GM12874 (cell line): ENCODE measurements around the gene CSTB.
A peak's percentile ranks its signal among the peaks of the same experiment; 100 is the strongest.

ENCODE experiments used
- CTCF ChIP-seq: IDR thresholded peaks from 2 replicates; pipeline ENCODE4 v1.5.1; 2011; ENCODE audit warnings: low read depth, mild to moderate bottlenecking, control low read depth, low read length, moderate library complexity; ENCODE audit not compliant: insufficient read depth

The CSTB gene

DNA sequence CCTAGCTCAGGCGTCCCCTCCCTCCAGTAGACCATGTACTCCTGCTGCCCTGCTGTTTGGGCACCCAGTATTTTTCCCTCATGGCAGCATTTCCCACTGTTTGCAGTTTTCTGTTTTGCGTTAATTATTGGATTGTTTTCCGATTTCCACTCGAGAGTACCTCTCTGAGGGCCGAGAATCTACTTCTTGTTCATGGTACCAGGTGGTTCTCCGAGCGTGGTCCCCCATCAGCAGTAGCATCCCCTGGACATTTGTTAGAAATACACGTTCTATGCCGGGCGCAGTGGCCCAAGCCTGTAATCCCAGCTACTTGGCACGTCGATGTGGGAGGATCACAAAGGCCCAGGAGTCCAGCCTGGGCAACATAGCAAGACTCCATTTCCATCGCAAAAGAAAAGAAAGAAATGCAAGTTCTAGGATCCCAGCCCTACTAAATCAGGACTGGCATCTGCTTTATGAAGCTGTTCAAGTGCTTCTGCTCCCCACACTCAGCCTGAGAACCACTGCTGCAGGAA lies 14.0 kb upstream of the CSTB start:
- TF ChIP-seq CTCF, result no peak

GRCh38 chr21:43789276-43790009 lies 13.3 kb upstream of the CSTB start, which contains the start of gene RRP1:
Gene RRP1 (plus strand): TSS chr21:43789577. CDS start chr21:43789630, 53 bp downstream.
- peak; percentile 99 for TF ChIP-seq CTCF

DNA sequence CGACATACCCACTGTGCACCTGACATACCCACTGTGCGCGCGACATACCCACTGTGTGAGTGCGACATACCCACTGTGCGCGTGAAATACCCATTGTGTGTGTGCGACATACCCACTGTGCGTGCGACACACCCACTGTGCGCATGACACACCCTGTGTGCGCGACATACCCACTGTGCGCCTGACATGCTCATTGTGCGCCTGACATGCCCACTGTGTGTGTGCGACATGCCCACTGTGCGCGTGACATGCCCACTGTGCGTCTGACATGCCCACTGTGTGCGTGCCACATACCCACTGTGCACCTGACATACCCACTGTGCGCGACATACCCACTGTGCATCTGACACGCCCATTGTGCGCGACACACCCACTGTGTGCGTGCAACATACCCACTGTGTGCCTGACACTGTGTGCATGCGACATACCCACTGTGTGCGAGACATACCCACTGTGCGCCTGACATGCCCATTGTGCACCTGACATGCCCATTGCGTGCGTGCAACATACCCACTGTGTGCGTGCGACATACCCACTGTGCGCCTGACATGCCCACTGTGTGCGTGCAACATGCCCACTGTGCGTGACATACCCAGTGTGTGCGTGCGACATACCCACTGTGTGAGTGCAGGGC lies 10.8 kb upstream of the CSTB start:
- TF ChIP-seq CTCF, result no peak

DNA sequence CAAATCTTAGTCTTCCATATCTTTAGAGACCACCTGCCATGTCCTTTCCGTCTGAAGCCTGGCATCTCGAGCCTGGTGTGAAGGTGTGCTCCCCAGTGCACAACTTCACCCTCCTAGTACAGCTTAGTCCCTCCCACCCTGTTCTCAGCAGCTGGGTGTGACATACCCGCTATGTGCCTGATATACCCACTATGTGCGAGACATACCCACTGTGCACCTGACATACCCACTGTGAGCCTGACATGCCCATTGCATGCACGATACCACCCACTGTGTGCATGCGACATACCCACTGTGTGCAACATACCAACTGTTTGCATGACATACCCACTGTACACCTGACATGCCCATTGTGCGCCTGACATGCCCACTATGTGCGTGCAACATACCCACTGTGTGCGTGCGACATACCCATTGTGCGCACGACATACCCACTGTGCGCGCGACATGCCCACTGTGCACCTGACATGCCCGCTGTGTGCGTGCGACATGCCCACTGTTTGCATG lies 10.2 kb upstream of the CSTB start:
- no peak for TF ChIP-seq CTCF

DNA sequence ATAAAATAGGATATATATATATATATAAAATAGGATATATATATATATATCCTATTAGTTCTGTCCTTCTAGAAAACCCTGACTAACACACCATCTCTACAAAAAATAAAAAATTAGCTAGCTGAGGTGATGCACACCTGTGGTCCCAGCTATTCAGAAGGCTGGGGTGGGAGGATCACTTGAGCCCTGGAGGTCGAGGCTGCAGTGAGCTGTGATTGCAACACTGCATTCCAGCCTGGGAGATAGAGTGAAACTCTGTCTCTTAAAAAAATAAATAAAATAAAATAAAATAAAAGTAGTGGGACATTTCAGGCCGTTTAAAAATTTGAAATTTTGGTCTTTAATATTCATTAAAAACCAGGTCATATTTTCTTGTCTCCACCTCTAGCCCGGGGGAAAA lies 9.0 kb upstream of the CSTB start:
- TF ChIP-seq CTCF, result no peak

- no peak for TF ChIP-seq CTCF
These were observed 7.1 kb upstream of the CSTB start for GRCh38 chr21:43783098-43783700.

DNA sequence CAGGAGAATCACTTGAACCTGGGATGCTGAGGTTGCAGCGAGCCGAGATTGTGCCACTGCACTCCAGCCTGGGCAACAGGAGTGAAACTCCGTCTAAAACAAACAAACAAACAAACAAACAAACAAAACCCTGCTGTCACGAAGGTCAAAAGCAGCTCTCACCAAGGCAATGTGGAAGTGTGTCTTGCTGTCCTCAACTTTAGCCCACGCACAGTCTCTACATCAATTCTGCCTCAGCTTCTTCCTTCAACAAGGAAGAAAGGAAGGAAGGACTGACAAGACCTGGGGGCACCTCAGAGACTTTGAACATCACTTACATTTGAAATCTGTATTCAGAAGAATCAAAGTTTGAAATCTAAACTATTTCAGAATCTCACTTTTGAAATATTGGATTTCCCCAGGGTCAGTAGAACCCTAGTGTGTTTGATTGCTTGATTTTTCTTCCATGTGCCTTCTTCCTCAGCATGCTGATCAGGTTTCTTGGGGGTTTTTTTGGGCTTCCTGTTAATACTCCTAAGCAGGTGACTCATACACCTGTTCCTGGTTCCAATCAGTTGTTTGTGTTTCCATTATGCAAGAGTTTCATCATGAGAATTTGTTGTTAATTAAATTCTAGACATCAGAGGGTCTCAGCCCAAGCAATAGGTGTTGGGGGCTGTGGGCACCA lies 6.5 kb upstream of the CSTB start:
- TF ChIP-seq CTCF, result no peak
